Activated T-helper 17 cell treated with anti-CD3 and anti-CD28 coated beads, Interleukin-2, amount 50 U/mL, for 72 hours (primary cell): ENCODE measurements around the gene LAMP5. TPM values are rescaled to one million over a fixed set of nuclear protein-coding genes. Genes with fewer than 3 reads are reported as not detected.

ENCODE experiments used
- ATAC-seq: fragments of 150-1000 bp; cut with Tn5 transposase; replicated peaks from 2 replicates; pipeline ENCODE4 v1.10.0; 2021; ENCODE audit warnings: mild to moderate bottlenecking, moderate library complexity
- H3K27ac Mint-ChIP-seq: one replicate; pipeline ENCODE4 v1.8.0; 2022; ENCODE audit warnings: mixed read lengths
- H3K27me3 Mint-ChIP-seq: one replicate; pipeline ENCODE4 v1.8.0; 2022; ENCODE audit warnings: mixed read lengths
- H3K36me3 Mint-ChIP-seq: one replicate; pipeline ENCODE4 v1.8.0; 2022; ENCODE audit warnings: low read depth, mild to moderate bottlenecking, mixed read lengths
- H3K4me1 Mint-ChIP-seq: one replicate; pipeline ENCODE4 v1.8.0; 2022; ENCODE audit warnings: mixed read lengths
- H3K4me3 Mint-ChIP-seq: one replicate; pipeline ENCODE4 v1.8.0; 2022; ENCODE audit warnings: mild to moderate bottlenecking, mixed read lengths
- H3K9me3 Mint-ChIP-seq: one replicate; pipeline ENCODE4 v1.8.0; 2022; ENCODE audit warnings: mixed read lengths
- total RNA-seq, 2 donors: library from RNA; stranded (reverse); gene quantifications; one replicate each; pipeline ENCODE4 v1.2.3, GENCODE V29; 2022

LAMP5 gene, protein sequence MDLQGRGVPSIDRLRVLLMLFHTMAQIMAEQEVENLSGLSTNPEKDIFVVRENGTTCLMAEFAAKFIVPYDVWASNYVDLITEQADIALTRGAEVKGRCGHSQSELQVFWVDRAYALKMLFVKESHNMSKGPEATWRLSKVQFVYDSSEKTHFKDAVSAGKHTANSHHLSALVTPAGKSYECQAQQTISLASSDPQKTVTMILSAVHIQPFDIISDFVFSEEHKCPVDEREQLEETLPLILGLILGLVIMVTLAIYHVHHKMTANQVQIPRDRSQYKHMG
- not detected for total RNA-seq

DNA sequence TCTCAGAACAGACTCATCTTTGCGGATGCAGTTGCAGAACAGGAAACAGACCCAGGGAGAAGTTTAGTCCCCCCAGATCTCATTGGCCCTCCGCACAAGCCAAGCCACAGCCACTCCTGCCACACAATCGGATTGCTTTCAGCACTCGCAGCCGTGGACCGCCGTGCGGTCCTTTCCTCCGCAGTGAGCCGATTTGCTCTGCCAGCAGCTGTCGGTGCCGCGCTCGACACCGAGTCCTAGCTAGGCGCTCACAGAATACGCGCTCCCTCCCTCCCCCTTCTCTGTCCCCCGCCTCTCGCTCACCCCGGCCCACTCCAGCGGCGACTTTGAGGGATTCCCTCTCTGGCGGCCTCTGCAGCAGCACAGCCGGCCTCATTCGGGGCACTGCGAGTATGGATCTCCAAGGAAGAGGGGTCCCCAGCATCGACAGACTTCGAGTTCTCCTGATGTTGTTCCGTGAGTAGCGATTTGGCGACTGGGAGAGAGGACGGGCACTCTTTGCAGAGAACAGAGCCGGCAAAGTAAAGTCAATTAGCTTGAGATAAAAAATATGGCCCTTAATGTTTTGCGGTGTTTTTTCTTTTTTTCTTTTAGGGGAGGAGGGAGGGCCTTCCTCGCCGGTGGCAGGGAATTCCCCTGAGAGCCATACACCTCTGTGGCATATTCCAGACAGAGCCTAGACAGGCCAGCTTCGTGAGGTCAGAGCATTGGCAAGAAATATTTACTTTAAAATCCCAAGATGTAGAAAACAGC is at the start of gene LAMP5:
Gene LAMP5, plus strand, starts transcription at position 130 of the 753 bp plus-strand sequence. Its CDS starts 263 bp downstream, at position 393.
- no peaks in the 10 kb centered on the region for H3K9me3 Mint-ChIP-seq
- ATAC-seq, result no peak
- H3K4me3 Mint-ChIP-seq, result no peak within 1 kb of the TSS
- no peaks in the 10 kb centered on the region for H3K4me1 Mint-ChIP-seq
- H3K36me3 Mint-ChIP-seq, result no peaks in the 10 kb centered on the region
- peaks cover 46% of the 10 kb centered on the region for H3K27me3 Mint-ChIP-seq
- H3K27ac Mint-ChIP-seq, result no peak within 1 kb of the TSS

DNA sequence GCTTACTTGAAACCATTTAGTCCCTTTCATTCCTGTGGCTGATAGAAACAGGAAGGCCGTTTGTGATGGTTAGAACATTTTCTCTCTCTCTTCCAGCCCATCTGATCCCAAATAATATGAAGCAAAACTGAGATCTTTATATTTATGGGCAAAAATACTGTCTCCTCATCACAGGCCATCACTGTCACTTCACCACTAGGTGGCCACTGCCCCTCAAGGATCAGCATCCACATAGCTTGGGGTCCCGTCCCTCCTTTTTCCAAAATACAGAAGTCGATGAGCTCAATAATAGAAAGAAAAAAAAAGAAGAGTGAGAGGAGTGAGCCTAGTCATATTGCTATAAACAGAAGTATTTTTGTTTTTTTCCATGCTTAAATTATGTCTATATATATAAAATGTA is 46.4 kb upstream of the LAMP5 start:
- H3K4me1 Mint-ChIP-seq, result no peaks in the 10 kb centered on the region
- no peaks in the 10 kb centered on the region for H3K27me3 Mint-ChIP-seq

DNA sequence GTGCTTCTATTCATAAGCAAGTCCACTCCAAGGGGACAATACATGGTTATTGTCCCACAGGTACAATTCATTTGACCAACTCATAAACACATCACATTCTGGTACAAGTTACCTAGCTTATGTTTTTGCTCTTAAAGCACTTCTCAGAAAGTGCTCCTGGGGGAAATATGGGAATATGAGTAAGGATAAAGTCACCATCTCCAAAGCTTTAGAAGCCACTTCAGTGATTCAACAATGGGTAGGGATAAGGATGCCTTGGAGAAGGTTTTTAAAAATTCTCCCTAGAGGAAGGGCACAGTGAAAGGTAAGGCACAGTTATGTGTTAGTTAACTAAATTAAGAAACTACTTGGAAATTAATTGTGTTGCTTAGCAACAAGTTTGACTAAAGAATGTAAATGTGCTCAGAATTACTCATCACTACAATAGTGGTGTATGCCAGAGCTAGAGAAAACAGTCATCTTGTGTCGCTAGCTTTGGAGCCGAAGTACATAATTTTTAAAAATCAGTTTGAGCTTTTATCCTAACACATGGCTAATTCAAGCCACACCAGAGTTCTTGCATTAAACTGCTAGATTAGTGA is 39.5 kb upstream of the LAMP5 start:
- H3K27ac Mint-ChIP-seq, result no peak overlapping the region
- no peaks in the 10 kb centered on the region for H3K36me3 Mint-ChIP-seq
- no peak for ATAC-seq
- no peak overlapping the region for H3K4me3 Mint-ChIP-seq
- no peaks in the 10 kb centered on the region for H3K4me1 Mint-ChIP-seq
- H3K27me3 Mint-ChIP-seq, result no peaks in the 10 kb centered on the region
- H3K9me3 Mint-ChIP-seq, result no peaks in the 10 kb centered on the region

More for the DNA sequence above, 46.4 kb upstream of the LAMP5 start:
- H3K27ac Mint-ChIP-seq, result no peak overlapping the region
- H3K9me3 Mint-ChIP-seq, result peaks cover 5% of the 10 kb centered on the region
- no peak for ATAC-seq
- H3K36me3 Mint-ChIP-seq, result no peaks in the 10 kb centered on the region
- no peak overlapping the region for H3K4me3 Mint-ChIP-seq

DNA sequence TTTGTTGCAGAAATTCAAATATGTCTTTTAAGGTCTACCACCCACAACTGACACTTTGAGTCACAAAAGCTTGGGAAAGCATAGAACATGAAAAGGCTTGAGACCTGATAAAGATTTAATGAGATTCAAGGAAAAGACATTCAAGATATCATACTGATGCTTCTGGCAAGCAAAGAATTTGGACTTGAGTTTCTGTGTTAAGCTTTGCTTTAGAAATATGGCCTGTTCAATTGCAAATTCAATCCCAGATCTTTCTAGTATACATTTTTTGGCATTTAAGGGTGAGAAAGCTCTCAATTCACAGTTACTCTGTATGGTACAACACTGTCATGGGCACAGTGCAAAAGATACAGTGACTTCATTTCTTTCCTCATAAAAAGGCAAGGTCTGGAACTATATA is 38.9 kb upstream of the LAMP5 start:
- no peaks in the 10 kb centered on the region for H3K4me1 Mint-ChIP-seq
- no peak overlapping the region for H3K4me3 Mint-ChIP-seq
- ATAC-seq, result no peak
- H3K9me3 Mint-ChIP-seq, result no peaks in the 10 kb centered on the region
- H3K27me3 Mint-ChIP-seq, result no peaks in the 10 kb centered on the region
- no peak overlapping the region for H3K27ac Mint-ChIP-seq
- H3K36me3 Mint-ChIP-seq, result no peaks in the 10 kb centered on the region

DNA sequence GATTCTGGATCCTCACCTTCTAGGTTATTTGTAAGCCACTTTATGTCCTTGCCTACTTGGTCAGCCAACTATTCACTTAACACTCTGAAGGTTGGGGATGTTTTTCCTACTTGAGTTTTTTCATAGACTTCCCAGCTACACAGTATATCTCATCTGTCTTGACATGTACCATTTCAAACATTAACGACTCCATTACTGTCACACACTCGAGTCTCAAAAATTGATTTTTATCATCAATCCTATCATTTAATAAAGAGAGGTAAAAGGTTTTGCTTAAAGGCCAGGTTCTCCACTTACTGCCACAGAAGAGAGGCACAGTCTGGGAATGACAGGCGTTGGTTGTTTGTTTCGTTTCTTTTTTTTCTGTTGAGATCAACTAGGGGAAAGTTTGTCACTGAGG is 38.2 kb upstream of the LAMP5 start:
- Mint-ChIP-seq H3K27ac (no peak overlapping the region), H3K4me1 (no peaks in the 10 kb centered on the region), H3K36me3 (no peaks in the 10 kb centered on the region), H3K9me3 (no peaks in the 10 kb centered on the region), H3K4me3 (no peak overlapping the region), H3K27me3 (no peaks in the 10 kb centered on the region)
- ATAC-seq, result no peak

DNA sequence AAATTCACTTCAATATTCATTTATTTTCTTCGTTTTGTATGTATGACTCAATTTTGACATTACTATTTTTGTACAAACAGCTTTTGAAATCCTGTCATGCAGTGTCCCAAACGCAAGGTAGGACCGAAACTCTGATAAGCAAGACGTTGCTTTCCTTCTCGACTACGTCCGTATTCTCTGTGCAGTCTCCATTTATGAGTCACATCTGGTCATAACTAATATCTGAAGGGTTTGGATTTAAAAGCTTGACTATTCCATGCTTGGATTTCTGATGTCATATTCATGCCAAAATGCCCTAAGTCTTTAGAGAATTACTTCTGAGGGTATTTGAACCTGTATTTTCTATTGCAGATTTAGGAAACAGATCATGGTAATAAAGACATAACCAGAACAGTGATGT is 37.8 kb upstream of the LAMP5 start:
- H3K27ac Mint-ChIP-seq, result no peak overlapping the region
- no peaks in the 10 kb centered on the region for H3K27me3 Mint-ChIP-seq
- no peaks in the 10 kb centered on the region for H3K36me3 Mint-ChIP-seq
- H3K4me3 Mint-ChIP-seq, result no peak overlapping the region
- ATAC-seq, result no peak
- no peaks in the 10 kb centered on the region for H3K9me3 Mint-ChIP-seq
- H3K4me1 Mint-ChIP-seq, result no peaks in the 10 kb centered on the region

DNA sequence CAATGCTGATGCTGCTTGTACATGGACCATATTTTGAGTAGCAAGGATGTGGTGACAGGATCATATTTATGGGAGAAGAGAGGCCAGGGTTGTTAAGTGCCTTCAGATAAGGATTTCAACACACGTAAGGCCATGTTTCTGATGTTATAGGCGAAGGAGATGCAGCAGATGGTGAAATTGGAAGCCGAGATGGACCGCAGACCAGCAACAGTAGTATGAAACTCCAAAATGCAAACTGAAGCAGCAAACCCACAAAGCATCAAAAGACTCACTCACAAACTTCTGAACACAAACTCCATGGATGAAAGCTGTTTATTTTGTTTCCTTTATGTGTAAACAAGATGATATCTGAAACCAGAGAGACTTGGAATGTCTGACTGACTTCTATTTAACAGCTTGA is 35.6 kb upstream of the LAMP5 start:
- H3K9me3 Mint-ChIP-seq, result peaks cover 5% of the 10 kb centered on the region
- H3K36me3 Mint-ChIP-seq, result no peaks in the 10 kb centered on the region
- no peak overlapping the region for H3K27ac Mint-ChIP-seq
- H3K27me3 Mint-ChIP-seq, result no peaks in the 10 kb centered on the region
- no peak for ATAC-seq
- H3K4me3 Mint-ChIP-seq, result no peak overlapping the region
- no peaks in the 10 kb centered on the region for H3K4me1 Mint-ChIP-seq

DNA sequence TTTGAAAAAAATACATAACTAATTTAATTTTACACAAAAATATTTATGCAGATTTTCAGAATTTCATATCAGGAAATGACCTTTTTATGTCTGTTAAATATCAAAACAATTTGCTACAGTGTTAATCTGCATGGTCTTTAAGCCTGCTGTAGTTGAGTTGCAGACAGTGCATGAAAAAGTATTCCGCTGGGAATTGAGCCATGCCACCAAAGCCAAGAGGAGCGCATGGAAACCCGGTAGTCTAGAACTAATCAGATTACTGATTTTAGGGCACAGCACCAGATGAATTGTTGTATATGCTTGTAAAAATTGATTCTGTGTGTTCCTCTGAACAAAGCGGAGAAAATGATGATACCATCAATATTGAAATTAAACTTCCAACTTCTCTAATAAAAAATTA is 34.3 kb upstream of the LAMP5 start:
- Mint-ChIP-seq H3K4me3 (no peak overlapping the region), H3K27me3 (no peaks in the 10 kb centered on the region), H3K27ac (no peak overlapping the region), H3K36me3 (no peaks in the 10 kb centered on the region), H3K9me3 (peaks cover 5% of the 10 kb centered on the region), H3K4me1 (no peaks in the 10 kb centered on the region)
- no peak for ATAC-seq

DNA sequence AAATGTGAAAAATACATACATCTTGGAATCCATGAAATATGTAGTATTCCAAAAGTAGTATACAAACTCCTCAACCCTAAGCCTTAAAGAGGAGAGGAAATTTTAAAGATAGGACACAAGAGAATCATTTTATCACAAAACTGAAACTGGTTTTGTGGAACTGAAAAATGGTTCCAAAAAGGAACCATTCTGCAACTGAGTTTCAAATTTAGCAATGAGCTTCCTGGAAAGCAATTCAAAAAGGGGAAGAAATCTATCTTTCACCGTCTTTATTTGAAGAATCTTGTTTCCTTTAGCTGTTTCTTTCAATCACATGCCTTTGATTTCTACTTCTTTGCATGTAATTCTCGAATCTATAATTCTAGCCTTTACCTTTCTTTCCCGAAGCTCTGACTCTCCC is 32.2 kb upstream of the LAMP5 start:
- Mint-ChIP-seq H3K27me3 (no peaks in the 10 kb centered on the region), H3K9me3 (peaks cover 8% of the 10 kb centered on the region), H3K36me3 (no peaks in the 10 kb centered on the region), H3K4me3 (no peak overlapping the region), H3K27ac (no peak overlapping the region), H3K4me1 (no peaks in the 10 kb centered on the region)
- no peak for ATAC-seq

DNA sequence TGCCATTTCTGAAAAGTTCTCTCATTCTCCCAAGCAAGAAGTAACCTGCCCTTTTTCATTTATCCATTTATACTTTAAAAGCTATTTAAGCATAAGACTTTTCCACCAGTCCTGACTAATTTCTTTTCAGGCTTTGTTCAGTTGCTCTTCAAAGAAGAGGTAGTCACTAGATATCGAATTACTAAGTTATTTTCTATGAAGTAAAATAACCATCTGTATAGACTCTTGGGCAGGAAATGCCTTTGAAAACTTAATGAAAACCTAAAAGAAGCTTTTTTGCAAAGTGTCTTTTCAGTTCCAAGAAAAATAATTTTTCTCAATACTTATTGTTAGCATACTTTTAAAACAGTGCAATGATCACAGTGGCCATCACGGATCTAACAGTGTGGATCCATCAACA is 31.3 kb upstream of the LAMP5 start:
- Mint-ChIP-seq H3K9me3 (peaks cover 8% of the 10 kb centered on the region), H3K27me3 (no peaks in the 10 kb centered on the region), H3K4me3 (no peak overlapping the region), H3K36me3 (no peaks in the 10 kb centered on the region), H3K27ac (no peak overlapping the region), H3K4me1 (no peaks in the 10 kb centered on the region)
- no peak for ATAC-seq

DNA sequence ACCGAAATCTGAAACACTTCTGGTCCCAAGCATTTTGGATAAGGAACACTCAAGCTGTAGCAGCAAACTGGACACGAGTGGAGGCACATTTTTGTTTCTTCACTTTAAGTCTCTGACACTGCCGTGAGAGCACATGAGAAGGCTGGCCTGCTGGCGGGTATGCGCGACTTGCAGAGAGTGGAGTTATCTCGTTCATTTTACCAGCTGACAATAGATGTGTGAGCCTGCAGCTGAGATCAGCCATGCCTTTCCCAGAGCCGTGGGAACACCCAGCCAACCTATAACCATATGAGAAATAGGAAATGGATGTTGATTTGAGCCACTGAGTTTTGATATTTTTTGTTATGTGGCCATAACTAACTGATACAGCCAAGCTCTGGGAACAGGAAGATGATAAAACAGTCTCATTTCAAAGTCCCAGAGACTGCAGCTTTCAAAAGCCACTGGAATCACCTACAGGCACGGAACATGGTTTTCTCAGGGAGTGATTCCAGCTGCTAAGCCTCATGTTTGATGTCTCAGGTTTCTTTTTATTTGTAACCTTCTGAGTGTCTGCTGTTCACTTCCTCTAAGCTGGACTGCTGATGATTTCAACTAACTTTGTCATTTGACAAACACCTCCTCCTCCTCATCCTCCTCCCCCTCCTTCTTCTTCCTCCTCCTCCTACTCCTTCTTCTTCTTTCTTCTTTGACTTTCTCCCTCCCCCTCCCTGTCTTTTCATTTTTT is 28.6 kb upstream of the LAMP5 start:
- Mint-ChIP-seq H3K9me3 (peaks cover 13% of the 10 kb centered on the region), H3K4me3 (no peak overlapping the region), H3K27me3 (peaks cover 3% of the 10 kb centered on the region), H3K27ac (no peak overlapping the region), H3K4me1 (no peaks in the 10 kb centered on the region), H3K36me3 (no peaks in the 10 kb centered on the region)
- ATAC-seq, result no peak

DNA sequence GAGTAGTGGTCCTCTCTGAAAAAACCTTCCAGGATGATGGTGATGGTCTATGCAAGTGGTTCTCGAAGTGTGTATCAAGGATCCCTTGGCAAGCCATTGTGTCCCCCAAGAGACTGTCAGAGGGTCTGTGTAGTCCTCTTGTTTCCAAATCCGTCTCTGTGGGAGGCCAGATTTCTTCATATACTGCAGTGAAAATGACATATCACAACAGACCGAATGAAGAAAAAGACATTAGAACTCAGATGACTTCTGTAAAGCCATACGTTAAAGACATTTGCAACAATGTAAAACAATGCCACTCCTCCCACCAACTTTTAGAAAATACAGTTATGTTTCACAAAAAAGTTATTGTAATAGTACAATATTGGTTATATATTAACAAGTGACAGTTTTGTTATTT is 27.2 kb upstream of the LAMP5 start:
- no peaks in the 10 kb centered on the region for H3K4me1 Mint-ChIP-seq
- H3K9me3 Mint-ChIP-seq, result peaks cover 13% of the 10 kb centered on the region
- ATAC-seq, result no peak
- no peaks in the 10 kb centered on the region for H3K36me3 Mint-ChIP-seq
- H3K27ac Mint-ChIP-seq, result no peak overlapping the region
- no peak overlapping the region for H3K4me3 Mint-ChIP-seq
- peaks cover 3% of the 10 kb centered on the region for H3K27me3 Mint-ChIP-seq

DNA sequence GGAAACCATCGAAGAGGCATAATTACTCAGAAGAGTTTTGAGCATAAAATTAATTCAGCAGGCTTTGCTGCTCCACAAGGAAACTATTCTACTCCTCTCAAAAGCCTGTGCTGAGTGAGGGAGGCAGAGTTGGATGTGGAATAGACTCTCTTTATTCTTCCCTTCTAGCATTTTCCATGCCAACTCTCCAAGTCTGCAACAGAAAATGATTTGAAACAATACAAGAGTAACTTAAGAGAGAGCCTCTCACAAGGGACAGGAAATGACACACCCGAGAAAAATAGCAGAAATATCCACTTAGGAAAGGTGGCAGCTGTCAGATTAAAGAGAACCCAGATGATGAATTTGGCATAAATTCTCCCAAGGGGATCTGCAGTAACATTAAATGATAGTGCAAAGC is 26.3 kb upstream of the LAMP5 start:
- Mint-ChIP-seq H3K4me3 (no peak overlapping the region), H3K27ac (no peak overlapping the region), H3K4me1 (no peaks in the 10 kb centered on the region), H3K36me3 (no peaks in the 10 kb centered on the region), H3K27me3 (peaks cover 3% of the 10 kb centered on the region), H3K9me3 (peaks cover 7% of the 10 kb centered on the region)
- ATAC-seq, result no peak

DNA sequence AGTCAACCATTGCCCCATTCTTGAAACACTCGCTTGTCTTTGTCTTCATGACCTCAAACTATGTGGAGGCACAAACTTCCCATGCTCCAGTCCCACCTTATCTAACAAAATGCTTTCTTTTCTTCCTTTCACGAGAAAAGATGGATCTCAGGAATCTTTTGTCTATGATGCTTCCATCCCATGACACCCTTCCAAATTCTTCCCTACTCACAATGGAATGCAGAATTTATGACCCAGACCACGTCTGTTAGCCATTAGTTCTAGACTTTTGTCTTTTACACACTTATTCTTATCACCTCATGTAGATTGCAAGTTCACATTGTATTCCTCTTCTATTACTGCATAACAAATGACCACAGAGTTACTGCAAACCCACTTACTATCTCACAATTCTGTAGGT is 24.2 kb upstream of the LAMP5 start:
- Mint-ChIP-seq H3K9me3 (peaks cover 7% of the 10 kb centered on the region), H3K4me3 (no peak overlapping the region), H3K36me3 (no peaks in the 10 kb centered on the region), H3K27ac (no peak overlapping the region), H3K4me1 (no peaks in the 10 kb centered on the region), H3K27me3 (peaks cover 3% of the 10 kb centered on the region)
- no peak for ATAC-seq

DNA sequence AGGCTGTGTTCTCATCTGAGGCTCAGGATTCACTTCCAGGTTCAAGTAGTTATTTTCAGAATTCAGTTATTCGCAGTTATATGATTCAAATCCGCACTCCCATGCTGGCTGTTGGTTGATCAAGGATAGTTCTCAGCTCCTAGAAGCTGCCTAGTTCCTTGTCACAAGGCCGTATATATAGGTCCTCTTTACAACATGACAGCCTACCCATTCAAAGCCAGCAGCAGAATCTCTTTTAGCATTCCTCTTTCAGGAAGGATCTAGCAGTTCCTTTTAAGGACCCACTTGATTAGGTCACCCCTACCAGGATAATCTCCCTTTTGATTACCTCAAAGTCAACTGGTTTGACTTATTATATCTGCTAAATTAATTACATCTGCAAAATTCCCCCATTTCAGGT is 23.8 kb upstream of the LAMP5 start:
- Mint-ChIP-seq H3K27ac (no peak overlapping the region), H3K9me3 (peaks cover 10% of the 10 kb centered on the region), H3K4me1 (no peaks in the 10 kb centered on the region), H3K27me3 (peaks cover 3% of the 10 kb centered on the region), H3K36me3 (no peaks in the 10 kb centered on the region), H3K4me3 (no peak overlapping the region)
- ATAC-seq, result no peak
